Amygdala (tissue), 56 donors: ENCODE measurements around the gene DHRS11.

Experiments used
- DNase-seq, 56 donors: peaks; one replicate each; lab custom pipeline; 2025; lab: John Stamatoyannopoulos, UW

DHRS11 gene

GRCh38 chr17:36641877-36642845 is 50.5 kb downstream of the DHRS11 start:
- no peak for DNase-seq

GRCh38 chr17:36643086-36643685 is 51.5 kb downstream of the DHRS11 start:
- no peak for DNase-seq

- no peak for DNase-seq
Measured at GRCh38 chr17:36645422-36645821, 53.7 kb downstream of the DHRS11 start.

- no peak for DNase-seq
Measured at GRCh38 chr17:36647636-36648035, 56.0 kb downstream of the DHRS11 start.

GRCh38 chr17:36650096-36650775 is 58.6 kb downstream of the DHRS11 start:
- DNase-seq, result peak in 1 of 56 donors; percentile 9
